GM12874 (cell line): ENCODE results near the gene AMBRA1.
A peak's percentile ranks its signal among the peaks of the same experiment; 100 is the strongest.

Experiments
- TF ChIP-seq, protein P1 (sequence below): IDR thresholded peaks from 2 replicates; pipeline ENCODE4 v1.5.1; 2011; ENCODE audit warnings: low read depth, mild to moderate bottlenecking, control low read depth, low read length, moderate library complexity; ENCODE audit not compliant: insufficient read depth

AMBRA1 gene

DNA sequence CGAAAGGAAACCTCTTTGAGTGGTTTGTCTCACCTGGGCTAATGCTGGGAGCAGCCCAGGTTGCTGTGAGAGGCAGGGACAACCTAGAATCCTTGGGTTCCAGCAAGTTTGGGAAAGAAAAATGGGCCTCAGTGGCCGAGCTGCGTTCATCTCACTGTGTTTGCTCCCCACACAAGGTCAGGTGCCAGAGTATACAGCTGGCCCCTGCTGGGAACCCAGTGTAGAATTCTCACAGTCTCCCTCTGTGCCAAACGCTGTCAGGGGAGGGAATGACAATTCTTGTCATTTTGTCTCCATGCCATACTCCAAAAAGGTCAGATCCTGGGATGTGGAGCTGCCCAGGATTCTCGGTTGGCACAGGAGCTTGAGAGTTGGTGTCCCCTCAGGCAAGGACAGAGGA, 242.2 kb downstream of the AMBRA1 start:
- TF ChIP-seq, protein P1, sequence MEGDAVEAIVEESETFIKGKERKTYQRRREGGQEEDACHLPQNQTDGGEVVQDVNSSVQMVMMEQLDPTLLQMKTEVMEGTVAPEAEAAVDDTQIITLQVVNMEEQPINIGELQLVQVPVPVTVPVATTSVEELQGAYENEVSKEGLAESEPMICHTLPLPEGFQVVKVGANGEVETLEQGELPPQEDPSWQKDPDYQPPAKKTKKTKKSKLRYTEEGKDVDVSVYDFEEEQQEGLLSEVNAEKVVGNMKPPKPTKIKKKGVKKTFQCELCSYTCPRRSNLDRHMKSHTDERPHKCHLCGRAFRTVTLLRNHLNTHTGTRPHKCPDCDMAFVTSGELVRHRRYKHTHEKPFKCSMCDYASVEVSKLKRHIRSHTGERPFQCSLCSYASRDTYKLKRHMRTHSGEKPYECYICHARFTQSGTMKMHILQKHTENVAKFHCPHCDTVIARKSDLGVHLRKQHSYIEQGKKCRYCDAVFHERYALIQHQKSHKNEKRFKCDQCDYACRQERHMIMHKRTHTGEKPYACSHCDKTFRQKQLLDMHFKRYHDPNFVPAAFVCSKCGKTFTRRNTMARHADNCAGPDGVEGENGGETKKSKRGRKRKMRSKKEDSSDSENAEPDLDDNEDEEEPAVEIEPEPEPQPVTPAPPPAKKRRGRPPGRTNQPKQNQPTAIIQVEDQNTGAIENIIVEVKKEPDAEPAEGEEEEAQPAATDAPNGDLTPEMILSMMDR = no peak

DNA sequence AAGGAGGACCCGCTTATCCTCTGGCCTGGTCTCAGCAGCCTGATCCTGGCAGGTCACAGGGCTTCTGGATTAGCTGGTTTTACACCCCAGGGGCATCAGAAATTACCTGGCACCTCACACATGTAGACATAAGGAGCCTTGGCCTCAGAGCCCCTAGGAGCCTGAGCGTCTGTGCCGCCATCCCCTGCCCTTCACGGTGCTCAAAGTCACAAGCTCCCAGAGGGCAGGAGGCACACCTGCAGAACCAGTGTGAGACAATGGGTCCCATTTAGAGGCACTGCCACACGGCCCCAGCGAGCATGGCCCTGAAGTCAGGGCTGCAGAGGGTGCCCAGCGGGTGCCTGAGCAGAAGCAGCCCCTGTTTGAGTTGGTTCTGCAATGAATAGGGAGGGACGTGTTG, 242.7 kb downstream of the AMBRA1 start:
- TF ChIP-seq, protein P1 = no peak

- TF ChIP-seq, protein P1 = no peak
Observed at GRCh38 chr11:46350695-46351094, 243.1 kb downstream of the AMBRA1 start.

DNA sequence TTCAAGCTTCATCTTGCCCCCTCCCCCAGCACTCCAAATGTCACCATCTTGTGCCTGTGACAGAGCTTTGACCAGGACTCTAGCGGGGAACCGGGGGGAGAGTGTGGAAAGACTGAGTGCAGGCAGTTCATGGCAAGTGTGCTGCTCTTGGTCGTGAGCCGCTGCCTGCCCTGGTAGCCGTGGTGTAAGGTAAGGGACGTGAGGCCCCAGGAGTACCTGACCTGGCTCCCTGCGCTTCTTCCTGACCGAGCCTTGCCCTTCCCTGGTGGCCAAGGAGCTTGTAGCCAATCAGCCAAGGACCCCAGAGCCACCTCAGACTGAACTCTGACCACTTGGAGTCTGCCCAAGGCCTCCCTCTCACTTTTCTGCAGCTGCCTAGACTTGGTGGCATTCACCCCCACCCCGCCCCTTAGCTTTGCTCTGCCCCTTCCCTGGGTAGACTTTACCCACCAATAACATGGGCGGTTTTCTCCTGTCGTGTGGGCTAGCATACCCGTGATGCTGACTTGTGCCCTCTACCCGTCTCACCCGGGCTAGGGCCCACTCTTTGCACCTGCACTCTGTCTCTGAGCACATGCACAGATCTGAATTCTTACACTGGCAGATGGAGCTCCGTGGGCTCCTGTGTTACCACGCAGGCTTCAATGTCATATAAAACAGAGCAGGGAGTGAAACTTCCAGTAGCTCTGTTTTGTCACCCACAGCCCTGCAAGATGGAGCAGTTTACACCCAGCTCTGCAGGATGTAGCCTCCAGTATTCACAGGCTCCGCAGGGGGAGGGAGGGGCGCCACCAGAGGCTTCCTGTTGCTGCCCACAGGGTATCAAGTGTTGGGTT, 245.0 kb downstream of the AMBRA1 start:
- TF ChIP-seq, protein P1 = no peak

DNA sequence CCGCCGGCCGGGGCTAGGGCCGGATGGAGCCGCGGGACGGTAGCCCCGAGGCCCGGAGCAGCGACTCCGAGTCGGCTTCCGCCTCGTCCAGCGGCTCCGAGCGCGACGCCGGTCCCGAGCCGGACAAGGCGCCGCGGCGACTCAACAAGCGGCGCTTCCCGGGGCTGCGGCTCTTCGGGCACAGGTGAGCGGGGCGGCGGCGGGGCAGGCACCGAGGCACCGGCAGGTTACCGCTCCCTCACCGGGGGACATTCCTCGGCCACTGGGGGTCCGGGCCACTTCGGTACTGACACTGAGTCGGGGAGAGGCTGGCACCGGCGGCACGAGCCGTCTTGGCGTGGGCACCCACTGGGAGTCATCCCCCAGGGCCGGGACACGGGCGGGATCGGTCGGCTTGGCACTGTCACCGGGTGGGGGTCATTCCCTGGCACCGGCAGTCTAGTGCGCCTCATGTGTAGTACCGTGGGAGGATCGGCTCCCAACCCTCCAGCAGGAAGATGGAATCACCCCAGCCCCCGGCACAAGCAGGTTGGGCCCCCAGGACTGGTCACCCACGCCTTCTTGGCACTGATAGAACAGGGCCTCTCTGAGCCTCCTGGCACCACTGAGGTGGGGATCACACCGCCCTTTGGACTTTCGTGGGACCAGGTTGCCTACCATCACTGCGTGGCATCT, 246.0 kb downstream of the AMBRA1 start:
- TF ChIP-seq, protein P1 = no peak

DNA sequence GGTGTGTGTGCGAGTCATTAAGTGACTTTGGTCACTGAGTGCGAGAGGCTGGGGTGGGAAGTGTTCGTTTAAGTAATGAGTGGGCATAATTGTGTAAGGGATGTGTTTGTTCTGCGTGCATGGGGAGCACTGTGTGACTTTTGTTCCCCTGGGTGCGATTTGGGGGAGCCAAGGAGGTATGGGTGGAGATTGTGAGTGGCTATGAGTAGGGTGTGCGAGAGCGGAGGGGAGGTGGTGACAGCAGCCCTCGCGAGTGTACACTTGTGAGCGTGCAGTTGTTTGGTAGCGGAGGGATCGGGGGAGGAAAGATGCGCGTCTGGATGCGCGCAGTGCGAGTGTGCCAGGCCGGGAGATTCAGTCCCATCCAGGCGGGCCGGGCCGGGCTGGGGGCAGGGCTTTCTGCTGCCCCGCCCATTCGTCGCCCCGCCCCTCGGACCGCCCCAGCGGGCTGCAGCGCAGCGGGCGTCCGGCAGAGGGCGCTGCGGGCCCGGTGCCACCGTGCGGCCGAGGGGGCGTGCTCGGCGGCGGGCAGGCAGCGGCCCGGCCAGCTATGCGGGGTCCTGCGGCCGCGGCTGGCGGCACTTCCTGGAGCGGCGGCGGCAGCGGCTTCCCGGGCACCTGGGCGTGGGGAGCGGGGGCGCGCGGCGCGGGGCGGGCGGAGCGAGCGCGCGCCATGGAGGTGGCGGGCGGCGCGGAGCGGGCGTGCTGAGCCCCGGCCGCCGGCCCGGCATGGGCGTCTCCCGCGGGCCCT, 246.8 kb downstream of the AMBRA1 start, which contains the start of gene DGKZ:
Gene DGKZ, plus strand, starts transcription at position 578 of the 751 bp plus-strand sequence. CDS start 197 bp downstream, outside the sequence.
- TF ChIP-seq, protein P1 = peak; percentile 85
